NT2/D1 (cell line): ENCODE results near the gene OR10AD1.

Source experiments
- SUZ12 ChIP-seq: IDR thresholded peaks from 2 replicates; pipeline ENCODE4 v1.6.1; 2011; ENCODE audit not compliant: insufficient read length, insufficient read depth; ENCODE audit errors: extremely low read depth
- YY1 ChIP-seq: IDR thresholded peaks from 2 replicates; pipeline ENCODE4 v1.6.1; 2011; ENCODE audit not compliant: insufficient read length, insufficient read depth
- ZNF274 ChIP-seq: IDR thresholded peaks from 2 replicates; pipeline ENCODE4 v1.6.1; 2011; ENCODE audit warnings: mild to moderate bottlenecking, low read depth, low read length

- TF ChIP-seq ZNF274 (no peak), YY1 (no peak), SUZ12 (no peak)
These were observed 22.7 kb downstream of the OR10AD1 start for GRCh38 chr12:48180424-48180823.
